GM20000 (cell line): ENCODE data around the gene CASP12.

Experiments
- DNase-seq: peaks from one replicate; pipeline ENCODE4 v3.0.0; 2012; ENCODE audit warnings: low spot score
- TF ChIP-seq, protein P1 (sequence below): IDR thresholded peaks from 2 replicates; pipeline ENCODE4 v1.5.1; 2012; ENCODE audit warnings: mild to moderate bottlenecking, control low read depth; ENCODE audit errors: extremely low read depth, missing control alignments

The CASP12 gene

DNA sequence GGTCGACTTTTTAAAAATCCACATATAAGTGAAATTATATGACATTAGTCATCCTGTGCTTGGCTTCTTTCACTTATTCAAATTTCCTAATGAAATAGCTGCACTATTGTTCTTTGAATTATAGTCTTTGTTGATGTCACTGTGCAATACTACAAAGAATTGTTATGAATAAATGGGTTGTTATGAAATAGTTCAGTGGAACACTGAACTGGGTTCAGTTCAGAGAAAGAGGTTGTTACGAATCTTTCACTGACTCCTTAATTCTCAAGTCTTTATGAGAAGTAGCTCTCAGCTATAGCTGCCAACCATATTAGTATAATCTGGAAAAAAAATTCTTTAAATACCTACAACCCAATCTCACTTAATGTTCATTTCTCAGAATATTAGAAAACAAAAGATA, 42.3 kb downstream of the CASP12 start:
- TF ChIP-seq, protein P1, sequence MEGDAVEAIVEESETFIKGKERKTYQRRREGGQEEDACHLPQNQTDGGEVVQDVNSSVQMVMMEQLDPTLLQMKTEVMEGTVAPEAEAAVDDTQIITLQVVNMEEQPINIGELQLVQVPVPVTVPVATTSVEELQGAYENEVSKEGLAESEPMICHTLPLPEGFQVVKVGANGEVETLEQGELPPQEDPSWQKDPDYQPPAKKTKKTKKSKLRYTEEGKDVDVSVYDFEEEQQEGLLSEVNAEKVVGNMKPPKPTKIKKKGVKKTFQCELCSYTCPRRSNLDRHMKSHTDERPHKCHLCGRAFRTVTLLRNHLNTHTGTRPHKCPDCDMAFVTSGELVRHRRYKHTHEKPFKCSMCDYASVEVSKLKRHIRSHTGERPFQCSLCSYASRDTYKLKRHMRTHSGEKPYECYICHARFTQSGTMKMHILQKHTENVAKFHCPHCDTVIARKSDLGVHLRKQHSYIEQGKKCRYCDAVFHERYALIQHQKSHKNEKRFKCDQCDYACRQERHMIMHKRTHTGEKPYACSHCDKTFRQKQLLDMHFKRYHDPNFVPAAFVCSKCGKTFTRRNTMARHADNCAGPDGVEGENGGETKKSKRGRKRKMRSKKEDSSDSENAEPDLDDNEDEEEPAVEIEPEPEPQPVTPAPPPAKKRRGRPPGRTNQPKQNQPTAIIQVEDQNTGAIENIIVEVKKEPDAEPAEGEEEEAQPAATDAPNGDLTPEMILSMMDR, result no peak
- no peak for DNase-seq

DNA sequence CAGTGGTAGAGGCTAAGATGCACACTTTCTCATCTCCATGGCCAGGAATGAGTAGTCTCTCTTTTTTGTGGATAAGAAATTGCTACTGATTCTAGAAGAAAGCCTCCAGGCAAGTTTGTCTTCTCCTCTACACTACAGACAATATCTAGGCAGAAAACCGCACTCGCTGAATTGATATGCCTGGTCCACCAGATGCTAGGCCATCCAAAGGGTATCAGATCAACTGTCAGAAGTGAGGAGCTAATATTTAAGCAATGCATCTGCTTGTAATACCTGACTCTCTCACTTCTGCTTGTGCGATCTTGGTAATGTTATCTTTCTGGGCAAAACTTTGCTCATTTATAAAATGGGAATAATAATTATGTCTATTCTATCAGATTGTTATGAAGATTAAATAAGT, 45.0 kb downstream of the CASP12 start:
- TF ChIP-seq, protein P1, result no peak
- DNase-seq, result no peak

DNA sequence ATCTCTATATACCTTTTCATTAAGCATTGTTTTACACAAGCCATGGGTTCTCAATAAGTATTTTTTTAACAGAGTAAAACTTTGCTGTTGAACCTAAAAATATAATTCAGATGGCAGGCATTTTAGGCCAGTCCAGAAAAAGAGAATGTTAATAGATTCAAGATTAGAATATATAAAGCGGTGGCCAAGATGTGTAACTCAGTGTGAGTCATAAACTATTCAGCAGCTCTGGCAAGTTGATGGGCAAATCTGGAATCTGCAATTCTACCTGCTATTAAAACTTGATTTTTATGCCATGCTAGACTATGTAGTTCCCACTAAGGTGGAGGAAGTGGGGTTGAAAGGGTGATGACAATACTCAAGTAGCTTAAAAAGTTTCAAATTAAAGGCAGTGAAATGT, 45.4 kb downstream of the CASP12 start:
- DNase-seq, result no peak
- TF ChIP-seq, protein P1, result no peak

DNA sequence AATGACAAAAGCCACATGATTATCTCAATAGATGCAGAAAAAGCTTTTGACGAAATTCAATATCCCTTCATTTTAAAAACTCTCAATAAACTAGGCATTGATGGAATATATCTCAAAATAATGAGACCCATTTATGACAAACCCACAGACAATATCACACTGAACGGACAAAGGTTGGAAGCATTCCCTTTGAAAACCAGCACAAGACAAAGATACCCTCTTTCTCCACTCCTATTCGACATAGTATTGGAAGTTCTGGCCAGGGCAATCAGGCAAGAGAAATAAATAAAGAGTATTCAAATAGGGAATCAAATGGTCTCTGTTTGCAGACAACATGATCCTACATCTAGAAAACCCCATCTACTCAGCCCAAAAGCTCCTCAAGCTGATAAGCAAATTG, 52.0 kb downstream of the CASP12 start:
- TF ChIP-seq, protein P1, result no peak
- DNase-seq, result no peak

DNA sequence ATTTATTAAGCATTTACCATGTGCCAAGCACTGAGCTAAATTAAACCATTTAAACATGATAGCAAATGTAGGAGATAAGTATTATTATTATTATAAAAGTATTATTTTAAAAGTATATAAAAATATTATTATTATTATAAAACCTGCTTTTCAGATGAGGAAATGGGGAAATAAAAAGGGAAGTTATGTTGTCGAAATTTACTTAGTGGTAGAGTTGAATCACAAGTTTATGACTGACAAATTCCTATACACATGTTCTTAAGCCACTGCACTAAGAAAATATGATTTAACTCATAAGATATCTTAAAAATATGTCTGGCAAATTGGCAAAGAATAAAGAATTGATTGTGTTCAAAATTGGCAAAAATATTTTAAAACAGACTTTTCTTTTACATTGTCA, 53.8 kb downstream of the CASP12 start:
- no peak for DNase-seq
- TF ChIP-seq, protein P1, result no peak

DNA sequence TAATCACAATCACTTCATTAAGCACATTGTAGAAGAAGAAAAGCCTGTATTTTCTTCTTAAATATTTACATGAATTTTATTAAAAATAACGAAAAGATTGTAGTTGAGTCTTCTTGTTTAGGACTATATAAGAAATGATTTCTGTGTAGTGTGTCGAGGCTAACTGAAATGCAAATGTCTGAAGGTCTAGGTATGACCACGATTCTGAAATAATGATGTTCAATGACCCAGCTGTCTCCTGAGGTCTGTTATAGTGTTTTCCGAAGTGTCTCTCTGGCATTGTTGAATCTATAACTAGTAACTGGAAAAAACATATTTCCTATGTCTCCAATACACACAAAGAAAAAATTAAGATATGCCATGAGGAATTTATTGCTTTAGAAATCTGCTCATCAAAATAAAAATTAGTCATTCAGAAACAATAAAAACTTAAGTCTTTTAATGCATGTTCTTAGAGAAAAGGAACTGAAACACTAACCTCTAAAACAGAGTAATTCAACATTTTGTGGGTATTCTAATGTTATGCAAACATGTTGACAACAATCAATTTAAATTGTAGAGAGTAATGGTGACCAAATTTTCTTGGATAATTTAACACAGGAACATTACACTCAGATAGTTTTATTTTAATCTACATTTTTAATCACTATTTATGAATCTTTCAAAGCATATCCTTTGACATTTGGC, 55.0 kb downstream of the CASP12 start:
- TF ChIP-seq, protein P1, result no peak
- DNase-seq, result no peak

DNA sequence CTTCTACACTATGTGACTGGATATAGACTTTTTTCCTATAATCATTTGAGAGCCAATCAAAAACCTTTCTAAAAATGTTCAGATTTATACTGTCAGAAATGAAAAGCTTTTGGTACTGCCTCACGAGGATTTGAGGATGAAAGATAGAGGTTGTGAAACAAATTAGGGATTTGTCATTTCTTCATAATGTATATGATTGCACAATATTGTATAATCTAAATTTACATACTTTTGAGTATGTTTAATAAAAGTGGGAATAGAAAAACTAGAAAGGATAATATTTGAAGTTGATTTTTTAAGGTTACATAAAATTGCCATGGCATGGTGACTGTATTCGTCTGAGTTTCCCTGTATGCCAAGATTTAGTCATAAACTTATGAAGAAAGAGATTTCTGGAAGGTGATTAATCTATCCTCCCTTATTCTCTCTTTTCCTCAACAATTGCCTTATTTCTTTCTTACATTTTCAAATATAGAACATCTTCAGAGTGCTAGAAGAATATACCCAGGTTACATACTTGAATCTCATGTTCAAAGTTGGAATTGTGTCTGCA, 56.2 kb downstream of the CASP12 start:
- no peak for DNase-seq
- TF ChIP-seq, protein P1, result no peak
